ENCODE measurements around the gene SMAD7.

The SMAD7 gene

GRCh38 chr18:48919547-48919946, 31.2 kb downstream of the SMAD7 start:
- in situ Hi-C loops (cut with MboI; ENCODE audit: low sequenced_read_pairs): no loop called here

- in situ Hi-C loops (cut with MboI; ENCODE audit: low sequenced_read_pairs): no loop called here
Observed at GRCh38 chr18:48918660-48919456, 31.9 kb downstream of the SMAD7 start.

GRCh38 chr18:48917579-48918517, 32.9 kb downstream of the SMAD7 start:
- in situ Hi-C loops (cut with MboI; ENCODE audit: low sequenced_read_pairs): no loop called here

GRCh38 chr18:48915626-48916425, 34.9 kb downstream of the SMAD7 start:
- in situ Hi-C loops (cut with MboI; ENCODE audit: low sequenced_read_pairs): no loop called here

DNA sequence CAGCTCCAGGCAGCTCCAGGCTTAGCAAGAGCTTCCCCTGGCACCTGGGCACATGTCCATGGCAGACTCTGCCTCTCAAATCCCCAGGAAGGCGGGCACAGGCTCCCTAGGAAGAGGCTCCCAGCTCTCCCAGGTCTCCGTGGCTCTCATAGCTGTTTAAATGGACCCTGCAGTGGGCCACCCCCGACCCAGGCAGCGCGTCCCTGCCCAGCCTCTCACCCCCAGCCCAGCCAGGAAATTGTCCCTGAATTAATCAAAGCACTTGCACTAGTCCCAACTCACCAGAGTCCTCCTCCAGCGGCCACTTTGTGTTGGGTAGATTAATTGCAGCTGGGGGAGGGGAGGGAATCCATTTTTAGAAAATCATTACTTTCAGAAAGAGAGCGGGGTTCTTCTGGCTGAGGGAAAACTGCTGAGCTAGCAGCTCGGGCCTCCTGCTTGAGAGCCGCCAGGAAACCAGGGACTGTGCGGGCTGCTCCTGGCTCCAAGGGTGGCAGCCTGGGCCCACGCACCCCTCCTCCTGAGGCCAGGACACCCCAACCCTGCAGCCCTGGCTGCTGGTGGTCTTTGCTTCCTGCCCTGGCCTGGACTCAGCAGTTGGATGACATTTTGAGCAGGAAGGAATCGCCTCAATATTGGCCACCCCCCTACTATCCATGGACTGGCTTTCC, 36.0 kb downstream of the SMAD7 start:
- in situ Hi-C loops (cut with MboI; ENCODE audit: low sequenced_read_pairs): no loop called here

GRCh38 chr18:48913775-48914174, 37.0 kb downstream of the SMAD7 start:
- in situ Hi-C loops (cut with MboI; ENCODE audit: low sequenced_read_pairs): no loop called here

DNA sequence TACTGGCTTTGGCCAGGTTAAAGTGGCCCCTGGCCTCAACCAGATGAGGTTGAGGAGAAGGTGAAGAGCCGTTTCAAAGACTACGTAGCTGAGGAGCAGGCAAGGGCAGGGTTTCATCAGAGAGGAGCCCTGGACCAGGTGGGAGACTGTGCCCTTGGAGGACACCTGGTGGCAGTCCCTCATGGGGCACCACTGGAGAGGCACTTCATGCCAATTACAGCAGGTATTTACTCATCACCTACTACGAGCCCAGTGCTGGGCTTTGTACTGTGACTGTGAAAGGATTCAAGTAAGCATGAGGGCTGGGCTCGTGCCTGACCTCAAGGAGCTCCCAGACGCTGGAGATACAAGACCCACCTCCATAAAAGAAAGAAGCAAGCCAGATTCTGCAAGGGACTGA, 37.6 kb downstream of the SMAD7 start:
- in situ Hi-C loops (cut with MboI; ENCODE audit: low sequenced_read_pairs): no loop called here

GRCh38 chr18:48910972-48911545, 39.7 kb downstream of the SMAD7 start:
- in situ Hi-C loops (cut with MboI; ENCODE audit: low sequenced_read_pairs): no loop called here

GRCh38 chr18:48909721-48910120, 41.0 kb downstream of the SMAD7 start:
- in situ Hi-C loops (cut with MboI; ENCODE audit: low sequenced_read_pairs): no loop called here

GRCh38 chr18:48908916-48909315, 41.8 kb downstream of the SMAD7 start:
- in situ Hi-C loops (cut with MboI; ENCODE audit: low sequenced_read_pairs): no loop called here

DNA sequence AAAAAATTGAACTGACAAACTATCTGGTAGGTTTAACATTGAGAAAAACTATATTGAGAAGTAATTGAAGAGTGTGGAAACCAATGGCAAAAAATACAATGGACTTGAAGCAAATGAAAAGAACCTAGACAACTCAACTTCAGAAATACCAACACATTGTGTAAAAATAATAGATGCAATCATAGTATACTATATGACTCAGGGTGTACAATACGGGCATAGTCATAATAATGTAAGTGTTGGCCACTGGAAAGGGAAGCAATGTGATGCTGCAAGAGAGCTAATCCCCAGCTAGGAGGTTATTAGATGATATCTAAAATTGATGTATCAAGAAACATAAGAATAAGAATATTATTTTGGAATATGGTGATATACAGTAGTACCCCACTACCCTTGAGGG, 45.3 kb downstream of the SMAD7 start:
- in situ Hi-C loops (cut with MboI; ENCODE audit: low sequenced_read_pairs): no loop called here

- in situ Hi-C loops (cut with MboI; ENCODE audit: low sequenced_read_pairs): no loop called here
Observed at GRCh38 chr18:48904847-48905394, 45.8 kb downstream of the SMAD7 start.

- in situ Hi-C loops (cut with MboI; ENCODE audit: low sequenced_read_pairs): no loop called here
Observed at GRCh38 chr18:48904091-48904490, 46.7 kb downstream of the SMAD7 start.

- in situ Hi-C loops (cut with MboI; ENCODE audit: low sequenced_read_pairs): no loop called here
Observed at GRCh38 chr18:48902856-48903601, 47.7 kb downstream of the SMAD7 start.

DNA sequence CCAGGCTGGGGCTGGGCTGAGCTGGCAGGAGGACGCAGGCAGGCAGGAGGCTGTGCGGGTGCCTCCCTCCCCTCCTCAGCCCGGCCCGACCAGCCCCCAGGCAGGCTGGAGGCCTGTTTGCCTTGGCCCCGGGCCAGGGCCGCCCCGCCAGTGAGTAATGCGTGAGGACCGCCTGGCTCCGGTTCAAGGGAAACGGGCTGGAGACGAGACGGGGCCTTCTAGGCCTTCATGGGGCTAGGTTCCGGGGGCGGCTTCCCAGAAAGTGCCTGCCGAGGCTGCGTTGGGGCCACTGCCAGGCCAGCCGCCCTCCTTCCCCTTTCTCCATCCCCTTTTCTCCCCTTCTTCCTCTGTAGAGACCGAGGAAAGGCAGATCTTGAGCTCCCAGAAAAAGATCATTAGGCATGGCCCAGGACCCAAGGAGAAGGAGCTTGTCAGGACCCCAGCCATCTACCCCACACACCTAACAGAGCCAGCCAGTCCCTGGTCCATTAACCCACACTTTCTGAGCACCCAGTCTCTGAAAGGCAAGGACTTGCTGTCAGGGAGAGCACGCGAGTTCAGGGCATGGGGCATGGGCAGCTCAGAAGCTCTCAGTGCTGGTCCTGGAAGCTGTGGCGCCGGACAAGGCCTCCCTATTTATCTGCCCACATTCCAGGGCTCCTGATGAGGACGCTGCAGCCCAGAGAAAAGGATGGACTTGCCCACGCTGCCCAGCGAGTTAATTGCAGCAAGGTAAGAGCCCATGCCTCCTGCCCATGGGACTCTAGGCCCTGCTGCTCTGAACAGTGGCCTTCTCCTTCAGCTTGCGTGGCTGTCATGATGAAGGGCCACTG, 48.5 kb downstream of the SMAD7 start:
- in situ Hi-C loops (cut with MboI; ENCODE audit: low sequenced_read_pairs): no loop called here

DNA sequence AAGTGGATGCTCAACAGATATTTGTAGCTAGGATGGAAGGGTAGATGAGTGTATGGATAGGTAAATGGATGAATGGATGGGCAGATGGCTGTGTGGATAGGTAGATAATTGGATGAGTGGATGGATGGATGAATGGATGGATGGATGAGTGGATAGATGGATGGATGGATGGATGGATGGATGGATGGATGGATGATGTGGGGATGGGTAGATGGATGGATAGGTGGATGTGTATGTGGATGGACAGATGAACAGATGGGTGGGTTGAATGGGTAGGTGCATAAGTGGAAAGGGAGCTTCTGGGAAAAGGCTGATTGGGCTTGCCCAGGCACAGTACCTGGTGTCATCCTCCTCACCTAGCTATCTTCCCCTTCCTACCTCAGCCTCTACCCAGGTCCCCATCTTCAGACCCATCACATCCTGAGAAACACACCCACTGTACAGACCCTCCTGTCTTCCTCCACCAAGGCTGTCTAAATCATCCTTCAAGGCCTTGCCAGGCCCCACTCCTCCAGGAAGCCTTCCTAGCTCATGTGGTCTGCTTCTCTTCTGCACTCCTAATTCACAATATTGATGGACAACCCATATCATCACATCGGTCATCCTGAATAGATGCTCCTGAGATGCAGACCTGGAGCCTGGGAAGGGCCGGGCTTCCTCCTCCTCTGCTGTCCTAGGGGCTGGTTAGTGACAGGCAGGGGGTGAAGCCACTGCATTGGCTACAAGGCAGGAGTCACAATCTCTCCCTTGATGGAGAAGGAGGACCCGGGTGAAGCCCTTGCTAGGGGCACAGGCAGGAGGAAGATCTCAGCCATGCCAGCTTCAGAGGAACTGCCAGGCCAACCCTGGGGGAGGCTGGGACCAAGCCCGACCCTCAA, 49.4 kb downstream of the SMAD7 start:
- in situ Hi-C loops (cut with MboI; ENCODE audit: low sequenced_read_pairs): no loop called here

DNA sequence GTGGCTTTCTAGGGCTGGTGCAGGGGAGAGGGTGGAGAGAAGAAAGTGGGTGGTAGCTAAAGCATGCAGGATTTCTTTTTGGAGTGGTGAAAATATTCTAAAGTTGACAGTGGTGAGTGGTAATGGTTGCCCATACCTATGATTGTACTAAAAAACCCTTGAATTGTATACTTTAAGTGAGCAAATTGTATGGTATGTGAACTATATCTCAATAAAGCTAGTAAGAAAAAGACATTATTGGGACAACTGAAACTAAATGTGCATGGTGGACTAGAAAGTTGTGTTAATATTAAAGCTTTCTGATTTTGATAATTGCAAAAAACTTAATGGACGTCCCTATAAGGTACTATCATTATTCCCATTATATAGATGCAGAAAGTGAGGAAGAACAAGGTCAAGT, 50.3 kb downstream of the SMAD7 start:
- in situ Hi-C loops (cut with MboI; ENCODE audit: low sequenced_read_pairs): no loop called here
